Activated CD8-positive, alpha-beta memory T cell treated with anti-CD3 and anti-CD28 coated beads, Interleukin-2, amount 50 U/mL, for 24 hours (primary cell): ENCODE data around the gene CIRBP.

Experiments
- DNase-seq: peaks from one replicate; pipeline ENCODE4 v3.0.0-alpha.2; 2020; ENCODE audit errors: extremely low read depth

Gene CIRBP

DNA sequence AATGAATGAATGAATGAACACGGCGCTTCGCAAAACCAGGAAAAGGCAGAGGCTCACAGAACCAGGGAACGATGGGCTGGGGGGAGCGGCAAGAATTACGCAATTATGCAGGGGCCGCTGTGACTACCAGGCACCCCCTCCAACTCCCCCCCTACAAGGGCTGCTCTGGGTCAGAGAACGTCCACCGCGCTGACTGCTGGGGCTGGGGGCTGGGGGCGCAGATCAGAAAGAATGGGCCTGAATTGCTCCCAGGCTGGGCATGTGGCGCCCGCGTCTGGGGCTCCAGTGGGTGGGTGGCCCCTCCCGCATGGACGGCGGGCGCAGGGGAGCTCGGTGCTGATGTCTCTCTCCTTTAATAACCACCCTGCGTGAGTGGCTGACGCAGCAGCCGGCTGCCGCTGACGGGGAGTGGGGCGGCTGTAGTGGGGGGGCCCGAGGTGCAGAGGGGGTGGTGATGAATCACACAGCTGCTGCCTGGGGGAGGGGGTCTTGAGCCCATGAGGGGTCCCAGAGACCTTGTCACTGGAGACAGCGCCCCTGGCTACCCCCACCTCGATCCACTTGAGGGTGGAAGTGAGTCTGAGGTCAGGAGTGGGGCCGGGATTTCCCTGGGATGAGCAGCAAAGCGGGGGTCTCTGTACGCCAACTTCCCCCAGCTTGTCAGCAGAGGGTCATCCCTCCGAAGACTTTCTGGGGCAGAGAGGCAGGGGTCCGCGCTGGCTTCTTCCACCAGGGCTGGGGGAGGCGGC lies 1.5 kb upstream of the CIRBP start:
- DNase-seq: no peak

DNA sequence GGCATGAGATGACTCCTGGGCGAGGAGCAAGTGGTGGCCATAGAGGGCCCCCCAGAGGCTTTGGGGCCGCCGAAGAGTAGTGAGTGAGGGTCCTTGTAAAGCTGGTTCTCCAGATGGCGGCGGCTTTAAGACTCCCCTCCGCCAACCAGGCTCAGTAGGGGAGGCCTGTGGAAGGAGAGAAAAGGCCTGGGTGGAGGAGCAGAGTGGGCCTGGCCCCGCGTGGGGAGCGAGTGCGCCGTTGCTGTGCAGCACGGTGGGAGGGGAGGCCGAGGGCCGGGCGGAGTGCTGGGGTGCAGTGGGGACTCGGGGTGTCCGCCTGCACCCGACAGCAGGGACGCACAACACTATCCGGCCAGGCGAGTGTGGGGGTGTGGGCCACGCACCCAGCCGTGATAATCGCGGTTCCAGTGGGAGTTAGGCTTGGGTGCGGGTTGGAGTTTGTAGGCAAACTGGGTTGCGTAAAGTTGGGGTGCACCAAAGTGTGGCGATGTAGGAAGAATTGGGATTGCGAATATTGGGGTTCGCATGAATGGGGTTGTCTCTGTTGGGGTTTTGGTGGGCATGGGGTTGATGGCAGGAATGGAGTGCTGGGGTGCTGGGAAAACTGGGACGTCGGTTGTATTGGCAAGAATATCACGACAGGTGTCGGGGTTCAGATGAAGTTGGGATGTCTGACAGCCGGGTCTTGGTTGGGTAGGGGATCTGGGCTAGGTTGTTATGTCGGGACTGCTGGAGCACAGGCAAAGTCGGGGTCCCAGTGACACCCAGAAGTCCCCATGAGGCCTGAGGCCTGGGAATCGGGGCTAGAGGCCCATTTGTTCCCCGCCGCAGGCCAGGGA lies 687 bp upstream of the CIRBP start:
- no peak for DNase-seq

DNA sequence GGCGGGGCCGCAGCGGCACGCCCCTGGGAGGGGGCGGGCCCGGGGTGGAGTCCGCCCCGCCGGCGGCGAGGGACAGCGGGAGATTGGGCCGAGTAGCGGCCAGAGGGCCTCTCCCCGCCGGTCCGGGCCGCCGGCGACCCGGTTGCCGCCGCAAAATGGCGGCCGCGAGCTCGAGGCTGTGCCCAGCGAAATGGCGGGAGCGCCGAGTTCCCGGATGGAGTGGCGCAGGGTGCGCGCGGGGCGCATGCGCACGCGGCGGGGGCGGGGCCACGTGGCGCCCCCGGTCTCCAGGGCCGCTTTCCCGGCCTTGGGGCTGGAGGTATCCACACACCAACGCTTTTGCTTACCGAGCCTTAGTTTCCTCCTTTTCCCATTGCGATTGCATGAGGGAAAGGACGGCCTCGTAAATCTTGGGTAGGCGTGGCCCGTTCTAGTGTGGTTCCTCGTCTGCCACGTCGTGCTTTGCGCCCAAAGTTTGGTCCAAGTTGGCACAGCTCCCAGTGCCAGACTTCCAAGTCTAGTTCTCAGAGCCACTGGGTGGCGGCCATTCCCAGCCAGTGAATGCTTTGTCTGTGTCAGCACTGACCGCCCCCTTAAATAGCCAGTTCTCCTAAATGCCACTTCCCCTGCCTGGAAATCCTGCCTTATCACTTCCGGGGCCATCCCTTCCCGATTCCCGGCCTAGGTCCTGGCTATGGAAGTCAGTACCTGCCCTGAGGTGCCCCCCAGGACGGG lies 513 bp downstream of the CIRBP start:
- no peak for DNase-seq

GRCh38 chr19:1270213-1270853 lies 1.2 kb downstream of the CIRBP start:
- DNase-seq: no peak

- DNase-seq: no peak
These were observed 1.9 kb downstream of the CIRBP start for GRCh38 chr19:1270854-1271527.

DNA sequence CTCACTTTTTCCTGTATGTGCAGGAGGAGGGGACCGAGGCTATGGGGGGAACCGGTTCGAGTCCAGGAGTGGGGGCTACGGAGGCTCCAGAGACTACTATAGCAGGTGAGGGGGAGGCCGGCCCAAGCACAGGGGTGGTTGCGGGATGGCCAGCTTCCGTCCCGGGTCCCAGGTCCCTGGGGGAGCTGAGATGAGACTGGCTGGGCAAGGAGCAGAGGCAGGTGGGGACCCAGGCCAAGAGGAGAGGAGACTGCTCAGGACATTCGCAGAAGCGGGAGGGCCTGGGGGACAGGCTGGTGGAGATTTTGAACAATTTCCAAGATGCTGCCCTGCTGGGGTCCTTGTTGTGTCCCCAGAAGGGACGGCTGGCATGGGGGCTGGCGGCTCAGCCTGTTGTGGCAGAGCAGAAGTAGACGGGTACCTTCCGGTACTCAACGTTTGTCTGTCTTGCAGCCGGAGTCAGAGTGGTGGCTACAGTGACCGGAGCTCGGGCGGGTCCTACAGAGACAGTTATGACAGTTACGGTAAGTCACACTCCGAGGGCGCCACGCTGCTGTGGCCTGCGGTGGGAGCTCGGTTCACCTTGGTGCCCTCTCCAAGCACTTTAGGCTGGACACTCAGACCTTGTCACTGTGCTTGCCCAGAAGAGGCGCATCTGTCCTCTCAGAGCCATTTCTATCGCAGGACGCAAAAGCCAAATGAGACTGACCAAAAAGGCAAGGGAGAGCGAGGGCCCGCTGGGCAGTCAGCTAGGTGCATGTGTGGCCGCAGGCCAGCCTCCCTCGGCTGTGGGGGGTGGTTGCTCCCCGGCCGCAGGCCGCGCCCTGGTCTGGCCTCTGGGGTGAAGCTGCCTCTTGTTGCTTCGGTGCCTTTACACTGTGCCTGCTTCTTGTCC lies 2.6 kb downstream of the CIRBP start:
- DNase-seq: no peak

- DNase-seq: no peak
These were observed 3.5 kb downstream of the CIRBP start for GRCh38 chr19:1272423-1273262.

GRCh38 chr19:1273263-1274041 lies 4.3 kb downstream of the CIRBP start:
- no peak for DNase-seq

DNA sequence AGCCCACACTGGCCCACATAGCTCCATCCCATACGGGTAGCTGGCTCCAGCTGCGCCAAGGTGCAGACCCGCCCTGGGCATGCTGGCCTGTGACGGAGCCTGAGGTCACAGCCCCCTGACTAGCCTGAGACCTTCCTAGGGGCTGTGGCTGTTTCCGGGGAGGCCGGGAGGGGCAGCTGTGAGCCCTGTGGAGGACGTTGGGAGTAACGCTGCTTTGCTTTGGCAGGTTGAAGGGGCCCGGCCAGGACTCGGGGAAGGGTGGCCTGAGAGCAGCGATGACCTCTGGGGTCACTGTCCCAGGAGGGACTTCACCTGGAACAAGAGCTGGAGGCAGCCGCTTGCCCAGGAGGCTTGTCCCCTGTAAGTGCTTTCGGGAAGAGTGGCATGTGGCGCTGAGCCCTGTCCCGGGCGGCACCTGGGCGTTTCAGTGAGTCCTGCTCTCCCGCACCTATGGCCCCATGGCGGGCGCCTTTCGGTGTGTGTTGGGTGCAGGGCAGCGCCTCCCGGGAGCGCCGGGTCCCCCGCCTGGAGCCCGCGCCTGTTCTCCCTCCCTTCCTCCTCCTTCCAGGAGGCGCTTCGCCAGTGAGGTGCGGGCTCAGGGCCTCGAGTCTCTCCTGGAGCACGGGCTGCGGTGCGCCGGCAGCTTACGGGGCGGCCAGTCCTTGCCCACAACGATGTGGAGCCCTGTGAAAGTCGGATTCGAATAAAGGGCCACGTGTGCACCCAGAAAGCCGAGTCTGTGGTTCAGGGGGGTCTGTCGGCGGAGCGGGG lies 5.1 kb downstream of the CIRBP start:
- DNase-seq: no peak

- no peak for DNase-seq
These were observed 5.7 kb downstream of the CIRBP start for GRCh38 chr19:1274852-1275259.

GRCh38 chr19:1275260-1275975 lies 6.3 kb downstream of the CIRBP start, which contains the start of gene FAM174C:
Gene FAM174C, plus strand, starts transcription at chr19:1275530. Its CDS starts 20 bp downstream, at chr19:1275550.
- DNase-seq: peak; percentile 91

DNA sequence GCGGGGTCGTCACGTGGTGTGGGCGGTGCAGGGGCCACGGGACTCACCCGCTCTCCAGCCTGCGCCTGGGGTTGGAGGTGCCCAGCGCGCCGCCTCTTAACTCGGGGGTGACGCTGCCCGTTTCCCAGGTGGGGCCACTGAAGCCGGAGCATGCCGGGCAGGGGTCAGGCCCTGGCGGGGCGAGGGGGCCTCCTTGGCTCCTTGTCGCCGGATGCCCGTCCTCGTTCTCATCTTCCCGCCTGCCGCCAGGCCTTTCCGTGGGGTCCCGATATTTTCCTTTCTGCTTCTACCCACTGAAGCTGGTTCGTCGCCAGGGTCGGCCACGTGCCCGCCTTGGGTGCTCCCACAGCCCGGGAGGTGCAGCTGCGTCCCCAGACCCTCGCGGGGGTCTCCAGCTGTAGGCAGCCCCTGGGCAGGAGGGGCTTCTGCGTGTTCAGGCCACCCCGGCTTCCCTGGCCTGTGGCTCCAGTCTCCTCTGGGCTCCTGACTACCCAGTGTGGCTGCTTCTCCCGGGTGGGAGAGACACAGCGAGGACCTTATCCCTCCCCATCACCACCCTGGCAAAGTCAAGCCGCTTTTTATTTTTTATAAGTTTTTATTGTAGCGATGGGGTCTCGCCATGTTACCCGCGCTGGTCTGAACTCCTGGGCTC lies 7.0 kb downstream of the CIRBP start:
- no peak for DNase-seq

DNA sequence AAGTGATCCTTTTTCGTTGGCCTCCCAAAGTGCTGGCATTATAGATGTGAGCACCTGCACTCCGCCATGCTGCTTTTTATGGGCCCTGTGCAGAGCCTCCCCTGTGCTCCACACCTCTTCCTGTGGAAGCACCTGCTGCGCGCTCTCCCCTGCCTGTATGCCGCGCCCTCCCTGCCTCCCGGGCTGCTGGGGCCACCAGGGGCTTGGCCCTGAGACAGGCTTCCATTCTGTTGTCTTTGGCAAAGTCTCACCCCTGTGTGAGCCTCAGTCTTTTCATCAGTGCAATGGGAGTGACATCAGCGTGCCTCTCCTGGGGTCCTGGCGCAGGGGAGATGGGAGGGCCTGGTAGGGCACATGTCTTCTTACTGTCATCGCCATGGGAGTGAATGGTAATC lies 7.5 kb downstream of the CIRBP start:
- DNase-seq: no peak

- no peak for DNase-seq
These were observed 7.9 kb downstream of the CIRBP start for GRCh38 chr19:1277061-1277460.

- DNase-seq: no peak
These were observed 8.9 kb downstream of the CIRBP start for GRCh38 chr19:1278074-1278473.
